ENCODE data around the gene NPR1.
"Not testable (repeated sequence)": the region's sequence is repeated elsewhere in the genome, so short reads cannot be mapped to it uniquely, and the experiment has no call there.

Gene NPR1

GRCh38 chr1:153683854-153684253, 5.4 kb downstream of the NPR1 start:
- DNase-seq, result no peak

DNA sequence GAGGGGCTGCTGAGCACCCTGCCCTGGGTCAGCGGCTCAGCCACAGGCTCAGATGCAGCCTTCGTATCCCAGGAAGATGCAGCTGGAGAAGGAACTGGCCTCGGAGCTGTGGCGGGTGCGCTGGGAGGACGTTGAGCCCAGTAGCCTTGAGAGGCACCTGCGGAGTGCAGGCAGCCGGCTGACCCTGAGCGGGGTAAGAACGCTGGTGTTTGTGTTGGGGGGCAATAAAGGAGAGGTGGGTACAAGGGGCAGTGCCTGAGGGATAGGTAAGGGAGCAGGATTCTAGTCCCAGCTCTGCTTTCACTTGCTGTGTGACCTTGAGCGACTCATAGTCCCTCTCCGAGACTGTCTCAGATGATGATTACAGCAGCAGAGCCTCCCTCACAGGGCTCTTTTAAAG, 6.4 kb downstream of the NPR1 start:
- no peak for DNase-seq

- no peak for DNase-seq
These were observed 7.3 kb downstream of the NPR1 start for GRCh38 chr1:153685544-153686340.

GRCh38 chr1:153687346-153688125, 9.0 kb downstream of the NPR1 start:
- DNase-seq, result no peak

GRCh38 chr1:153688276-153688675, 9.8 kb downstream of the NPR1 start:
- no peak for DNase-seq

DNA sequence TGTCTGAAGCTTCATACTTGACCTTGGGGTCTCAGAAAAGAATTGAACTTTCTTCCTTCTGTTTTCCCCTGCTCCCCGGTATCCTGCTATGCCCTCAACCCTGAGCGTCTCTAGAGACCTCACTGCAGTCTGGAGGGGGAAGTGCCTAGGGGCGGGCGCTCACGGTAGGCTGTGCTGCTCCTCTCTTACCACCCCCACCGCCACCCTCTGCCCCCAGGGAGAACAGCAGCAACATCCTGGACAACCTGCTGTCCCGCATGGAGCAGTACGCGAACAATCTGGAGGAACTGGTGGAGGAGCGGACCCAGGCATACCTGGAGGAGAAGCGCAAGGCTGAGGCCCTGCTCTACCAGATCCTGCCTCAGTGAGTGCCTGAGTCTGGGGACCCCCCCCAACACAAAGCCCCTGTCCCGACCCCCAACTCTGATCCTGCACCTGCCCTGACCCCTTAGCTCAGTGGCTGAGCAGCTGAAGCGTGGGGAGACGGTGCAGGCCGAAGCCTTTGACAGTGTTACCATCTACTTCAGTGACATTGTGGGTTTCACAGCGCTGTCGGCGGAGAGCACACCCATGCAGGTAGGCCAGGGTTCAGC, 10.3 kb downstream of the NPR1 start:
- no peak for DNase-seq

GRCh38 chr1:153693466-153693865, 15.0 kb downstream of the NPR1 start:
- no peak for DNase-seq

- no peak for DNase-seq
These were observed 18.3 kb downstream of the NPR1 start for GRCh38 chr1:153696741-153697140.

- DNase-seq, result no peak
These were observed 18.9 kb downstream of the NPR1 start for GRCh38 chr1:153697191-153698019.

- no peak for DNase-seq
These were observed 19.8 kb downstream of the NPR1 start for GRCh38 chr1:153698020-153698922.

- no peak for DNase-seq
These were observed 20.6 kb downstream of the NPR1 start for GRCh38 chr1:153698923-153699714.

DNA sequence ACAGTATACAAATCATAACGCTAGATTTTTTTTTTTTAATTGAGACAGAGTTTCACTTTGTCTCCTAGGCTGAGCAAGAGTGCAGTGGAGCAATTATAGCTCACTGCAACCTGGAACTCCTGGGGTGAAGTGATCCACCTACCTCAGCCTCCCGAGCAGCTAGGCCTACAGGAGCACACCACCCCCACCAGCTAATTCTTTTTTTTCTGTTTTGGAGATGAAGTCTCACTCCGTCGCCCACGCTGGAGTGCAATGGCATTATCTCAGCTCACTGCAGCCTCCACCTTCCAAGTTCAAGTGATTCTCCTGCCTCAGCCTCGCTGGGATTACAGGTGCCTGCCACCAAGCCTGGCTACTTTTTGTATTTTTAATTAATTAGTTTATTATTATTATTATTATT, 21.3 kb downstream of the NPR1 start:
- DNase-seq, result no peak

- DNase-seq, result no peak
These were observed 27.0 kb downstream of the NPR1 start for GRCh38 chr1:153705484-153705883.

- no peak for DNase-seq
These were observed 32.5 kb downstream of the NPR1 start for GRCh38 chr1:153711026-153711425.

GRCh38 chr1:153716211-153716610, 37.7 kb downstream of the NPR1 start:
- DNase-seq, result not testable (repeated sequence)

GRCh38 chr1:153717330-153717729, 38.8 kb downstream of the NPR1 start:
- no peak for DNase-seq

GRCh38 chr1:153723687-153724086, 45.2 kb downstream of the NPR1 start:
- no peak for DNase-seq

DNA sequence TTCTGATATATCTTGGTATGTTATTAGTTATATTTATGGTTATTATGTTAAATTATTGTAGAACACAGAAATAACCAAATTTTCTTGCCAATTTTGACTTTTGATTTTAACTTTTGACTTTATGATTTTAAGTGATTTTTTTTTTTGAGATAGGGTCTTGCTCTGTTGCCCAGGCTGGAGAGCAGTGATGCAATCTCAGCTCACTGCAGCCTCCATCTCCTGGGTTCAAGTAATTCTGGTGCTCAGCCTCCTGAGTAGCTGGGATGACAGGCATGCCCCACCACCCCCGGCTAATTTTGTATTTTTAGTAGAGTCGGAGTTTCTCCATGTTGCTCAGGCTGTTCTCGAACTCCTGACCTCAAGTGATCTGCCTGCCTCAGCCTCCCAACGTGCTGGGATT, 46.1 kb downstream of the NPR1 start:
- DNase-seq, result not testable (repeated sequence)

- DNase-seq, result peak; percentile 100
These were observed 49.2 kb downstream of the NPR1 start, which contains the start of gene INTS3 for GRCh38 chr1:153727463-153728304. TSS of gene INTS3 (plus strand) at chr1:153728050. CDS start at chr1:153728635, 585 bp downstream.
